HT-29 (cell line): ENCODE results near the gene ZNF319. TPM values are rescaled to one million over a fixed set of nuclear protein-coding genes. Genes with fewer than 3 reads are reported as not detected.

Experiments used
- DNase-seq: peaks from one replicate; pipeline ENCODE4 v3.0.0-alpha.2; 2015; ENCODE audit warnings: low spot score
- total RNA-seq: library from RNA; depleted of rRNA; stranded (reverse); fragments of >200 nt; shearing (Covaris generic); gene quantifications from 2 replicates; pipeline ENCODE4 v1.2.3, GENCODE V29; 2014; rRNA removed

The ZNF319 gene
- 1.5 and 2.0 TPM in 2 replicates for total RNA-seq

GRCh38 chr16:57999971-58000705, at the start of gene ZNF319:
TSS of gene ZNF319 (minus strand) at chr16:58000672. CDS start at chr16:57998265, 2,407 bp downstream.
- peak; percentile 30 for DNase-seq

GRCh38 chr16:58049232-58050185, 49.0 kb upstream of the ZNF319 start:
- DNase-seq, result peak; percentile 64

DNA sequence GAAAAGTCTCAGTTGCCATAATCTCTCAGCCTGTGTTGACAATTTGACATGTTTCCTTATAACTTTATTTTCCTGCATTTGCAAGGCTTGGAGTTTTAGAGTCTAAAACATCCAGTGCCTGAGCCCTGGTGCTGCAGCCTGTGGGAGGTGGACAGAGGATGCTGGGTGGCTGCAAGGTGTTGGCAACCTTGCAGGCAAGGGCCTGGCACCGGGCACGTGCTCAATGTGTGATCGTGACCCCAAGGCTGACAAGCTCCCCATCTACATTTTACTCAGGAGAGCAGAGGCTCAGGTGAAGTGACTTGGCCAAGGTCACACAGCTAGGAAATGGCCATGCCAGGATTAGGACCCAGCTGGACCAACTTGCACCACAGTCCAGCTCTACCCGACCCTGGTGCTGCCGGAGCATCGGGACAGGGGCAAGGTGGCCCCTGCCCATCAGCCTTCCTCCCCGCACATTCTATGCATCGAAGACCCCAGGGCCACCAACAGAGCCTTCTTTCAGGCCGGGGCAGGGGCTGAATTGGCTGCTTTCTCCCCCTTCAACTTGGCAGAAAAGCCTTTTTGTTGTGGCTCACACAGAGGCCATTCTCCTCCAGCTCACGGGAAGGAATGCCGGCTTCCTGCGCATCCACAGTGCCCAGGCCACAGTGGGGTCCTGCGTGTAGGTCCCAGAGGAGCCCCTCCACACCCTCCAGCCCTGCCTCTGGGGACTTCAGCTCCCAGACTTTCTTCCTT, 48.2 kb upstream of the ZNF319 start:
- no peak for DNase-seq

GRCh38 chr16:58047557-58048348, 47.3 kb upstream of the ZNF319 start:
- no peak for DNase-seq

DNA sequence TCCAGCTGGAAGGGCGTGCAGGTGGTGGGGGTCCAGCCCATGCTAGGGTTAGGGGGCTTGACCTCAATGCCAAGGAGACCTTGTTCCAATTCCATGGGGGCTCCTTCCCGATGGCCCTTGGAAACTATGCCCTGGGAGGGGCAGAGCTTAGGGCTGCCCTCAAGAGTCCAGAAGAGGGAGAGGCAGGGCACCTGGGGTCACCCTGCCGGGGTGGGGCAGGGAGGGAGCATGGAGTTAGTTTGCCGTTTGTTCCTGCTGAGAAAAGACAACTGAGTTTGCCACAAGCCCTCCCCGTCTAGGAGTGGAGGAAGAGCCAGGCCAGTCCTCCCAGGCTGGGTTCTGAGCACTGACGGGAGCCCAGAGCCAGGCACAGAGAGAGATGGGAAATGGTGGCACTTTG, 46.5 kb upstream of the ZNF319 start:
- DNase-seq, result peak; percentile 32

- DNase-seq, result no peak
Observed at GRCh38 chr16:58046054-58046881, 45.8 kb upstream of the ZNF319 start.

GRCh38 chr16:58045096-58045495, 44.6 kb upstream of the ZNF319 start:
- DNase-seq, result no peak

- DNase-seq, result no peak
Observed at GRCh38 chr16:58044266-58045019, 44.0 kb upstream of the ZNF319 start.

DNA sequence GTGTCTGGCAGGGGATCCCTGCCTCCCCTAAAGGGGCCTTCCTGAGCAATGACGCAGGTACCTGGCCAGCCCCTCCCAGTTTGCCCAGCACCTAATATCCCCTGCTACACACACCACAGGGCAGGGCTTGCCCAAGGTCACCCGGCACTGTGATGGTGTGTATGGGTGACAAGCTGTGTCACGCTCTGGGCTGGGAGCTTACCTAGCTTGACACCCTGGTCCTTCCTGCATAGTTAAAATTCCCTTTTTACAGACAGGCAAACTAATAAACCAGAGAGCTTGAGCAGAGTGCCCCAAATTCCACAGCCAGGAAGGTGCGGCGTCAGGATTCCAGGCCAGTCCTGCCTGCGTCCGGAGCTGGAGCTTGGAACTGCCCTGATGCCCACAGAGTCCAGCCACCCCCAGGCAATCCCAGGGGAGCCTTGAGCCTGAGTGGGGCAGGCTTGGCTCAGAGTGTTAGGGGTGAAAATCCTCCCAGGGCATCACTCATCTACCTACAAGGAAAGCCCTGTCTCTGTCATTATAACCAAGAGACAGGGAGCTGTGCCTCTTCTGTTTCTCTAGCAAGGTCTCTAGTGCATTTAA, 43.2 kb upstream of the ZNF319 start:
- no peak for DNase-seq

DNA sequence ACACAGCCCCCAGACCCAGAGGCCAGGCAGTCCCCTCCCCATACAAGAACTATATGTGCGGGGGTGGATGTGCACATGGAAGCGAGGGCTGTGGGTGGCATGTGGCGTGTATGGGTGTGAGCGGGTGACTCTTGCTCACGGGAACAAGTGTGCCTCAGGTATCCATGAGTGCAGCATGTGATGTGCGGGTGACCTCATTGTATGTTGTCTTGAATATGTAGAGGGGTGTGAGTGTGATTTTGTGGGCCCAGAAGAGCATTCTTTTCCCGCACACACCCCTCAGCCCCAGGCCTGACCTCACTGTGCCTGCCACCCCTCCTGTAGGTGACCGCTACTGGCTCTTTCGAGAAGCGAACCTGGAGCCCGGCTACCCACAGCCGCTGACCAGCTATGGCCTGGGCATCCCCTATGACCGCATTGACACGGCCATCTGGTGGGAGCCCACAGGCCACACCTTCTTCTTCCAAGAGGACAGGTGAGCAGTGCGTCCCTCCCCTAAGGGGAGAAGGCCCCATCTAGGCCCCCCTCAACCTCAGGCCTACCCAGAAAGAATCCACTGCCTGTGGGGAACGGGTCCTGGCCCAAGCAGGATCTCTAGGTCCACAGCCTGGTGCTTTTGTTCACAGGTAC, 42.5 kb upstream of the ZNF319 start:
- no peak for DNase-seq

- no peak for DNase-seq
Observed at GRCh38 chr16:58042001-58042885, 41.8 kb upstream of the ZNF319 start.

DNA sequence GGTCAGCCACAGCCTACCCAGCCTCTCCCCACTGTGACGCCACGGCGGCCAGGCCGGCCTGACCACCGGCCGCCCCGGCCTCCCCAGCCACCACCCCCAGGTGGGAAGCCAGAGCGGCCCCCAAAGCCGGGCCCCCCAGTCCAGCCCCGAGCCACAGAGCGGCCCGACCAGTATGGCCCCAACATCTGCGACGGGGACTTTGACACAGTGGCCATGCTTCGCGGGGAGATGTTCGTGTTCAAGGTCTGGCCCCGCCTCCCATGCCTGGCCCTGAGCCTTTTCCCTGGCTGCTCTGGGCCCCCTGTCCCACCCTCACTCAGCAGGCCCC, 41.1 kb upstream of the ZNF319 start:
- DNase-seq, result no peak

GRCh38 chr16:58040945-58041627, 40.6 kb upstream of the ZNF319 start:
- no peak for DNase-seq

- no peak for DNase-seq
Observed at GRCh38 chr16:58040496-58040846, 40.0 kb upstream of the ZNF319 start.

DNA sequence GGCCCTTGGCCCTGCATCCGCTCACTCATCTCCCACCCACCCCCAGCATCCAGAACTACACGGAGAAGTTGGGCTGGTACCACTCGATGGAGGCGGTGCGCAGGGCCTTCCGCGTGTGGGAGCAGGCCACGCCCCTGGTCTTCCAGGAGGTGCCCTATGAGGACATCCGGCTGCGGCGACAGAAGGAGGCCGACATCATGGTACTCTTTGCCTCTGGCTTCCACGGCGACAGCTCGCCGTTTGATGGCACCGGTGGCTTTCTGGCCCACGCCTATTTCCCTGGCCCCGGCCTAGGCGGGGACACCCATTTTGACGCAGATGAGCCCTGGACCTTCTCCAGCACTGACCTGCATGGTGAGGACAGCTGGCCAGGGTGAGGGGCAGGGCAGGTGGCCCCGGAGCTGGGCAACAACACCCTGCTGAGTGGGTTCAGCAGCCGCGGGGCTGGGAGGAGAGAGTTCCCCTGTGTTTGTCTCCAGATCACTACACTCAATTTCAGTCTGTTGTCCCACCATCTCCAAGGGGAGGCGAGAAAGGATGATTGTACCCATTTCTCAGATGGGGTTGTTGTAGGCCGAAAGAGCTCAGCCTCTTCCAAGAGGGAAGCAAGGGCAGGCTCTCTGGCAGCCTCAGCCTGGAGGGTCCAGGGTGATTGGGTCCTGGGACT, 39.5 kb upstream of the ZNF319 start:
- no peak for DNase-seq

GRCh38 chr16:58038219-58038641, 37.8 kb upstream of the ZNF319 start:
- no peak for DNase-seq
